HepG2 (cell line): ENCODE measurements around the gene DCTN2. TPM values are rescaled to one million over a fixed set of nuclear protein-coding genes. Genes with fewer than 3 reads are reported as not detected.
A peak's percentile ranks its signal among the peaks of the same experiment; 100 is the strongest.

Source experiments
- ATAC-seq: fragments of 200-7000 bp; cut with Tn5 transposase; 3 replicates; pipeline ENCODE4 v1.9.1; 2020; ENCODE audit warnings: mild to moderate bottlenecking, moderate library complexity
- BruUV-seq: library from RNA; stranded (reverse); fragments of 400-500 nt; replicated peaks from 2 replicates; lab custom pipeline; 2021; lab: Mats Ljungman, UMichigan
- CTCF ChIA-PET: fragments of 300-600 bp; formaldehyde crosslinking; extraction: SDS; loops from one replicate; lab custom pipeline; 2021; ENCODE audit warnings: low total read pairs, inconsistent platforms, low intra/inter-chr PET ratio; lab: Yijun Ruan, JAX
- POLR2A ChIA-PET: fragments of 350-600 bp; sonication (Branson Sonifier 250); formaldehyde crosslinking; loops from one replicate; lab custom pipeline; 2020; ENCODE audit warnings: antibody characterized with exemption, inconsistent platforms; lab: Yijun Ruan, JAX
- DNase-seq: peaks from one replicate; pipeline ENCODE4 v3.0.0-alpha.2; 2015; ENCODE audit warnings: low spot score
- FAIRE-seq: peaks from 3 replicates; lab custom pipeline; 2011; peaks lifted over from hg19 to GRCh38; lab: Jason Lieb, UNC
- H2AFZ ChIP-seq: one replicate; pipeline ENCODE4 v1.6.1; 2011; ENCODE audit warnings: low read length, inconsistent platforms
- H3K27ac ChIP-seq: fragments of 300-600 bp; 3 replicates; pipeline ENCODE4 v1.8.0; 2011; ENCODE audit warnings: mixed run types, mild to moderate bottlenecking, mixed read lengths, low read length, inconsistent platforms; ENCODE audit not compliant: insufficient read depth; ENCODE audit errors: extremely low read length
- H3K27me3 ChIP-seq, 2 experiments: fragments of 200-600 bp in 1 of 2; 2 replicates in 1 of 2; 3 replicates in 1 of 2; pipeline versions ENCODE4 v1.6.0 to v1.8.0; 2011; ENCODE audit warnings: low read length in 2 of 2, mild to moderate bottlenecking in 2 of 2, moderate library complexity in 2 of 2, inconsistent platforms in 1 of 2; ENCODE audit not compliant: insufficient read depth in 2 of 2, control insufficient read depth in 1 of 2
- H3K36me3 ChIP-seq, 2 experiments: fragments of 200-600 bp in 1 of 2; replicated peaks in 1 of 2; 2 replicates in 1 of 2; 3 replicates in 1 of 2; pipeline versions ENCODE4 v1.5.1 to v1.8.0; 2011; ENCODE audit warnings: low read length in 2 of 2, inconsistent platforms in 1 of 2; ENCODE audit not compliant: insufficient read depth in 2 of 2, control insufficient read depth in 1 of 2
- H3K4me1 ChIP-seq: 2 replicates; pipeline ENCODE4 v1.5.1; 2012; ENCODE audit warnings: low read length, inconsistent platforms; ENCODE audit not compliant: insufficient read depth
- H3K4me2 ChIP-seq: 2 replicates; pipeline ENCODE4 v1.6.0; 2011; ENCODE audit warnings: low read depth, low read length, inconsistent platforms
- H3K4me3 ChIP-seq, 3 experiments: fragments of 200-600 bp in 1 of 3; sonication (generic), shearing (Covaris generic) in 1 of 3; replicated peaks in 1 of 3; 2 replicates each; pipeline ENCODE4 v1.5.1; 2011 to 2016; ENCODE audit warnings: low read length in 3 of 3, inconsistent platforms in 2 of 3, low read depth in 2 of 3, mild to moderate bottlenecking in 2 of 3, control low read depth in 1 of 3, mixed read lengths in 1 of 3; ENCODE audit not compliant: insufficient read depth in 1 of 3
- H3K79me2 ChIP-seq: one replicate; pipeline ENCODE4 v1.6.1; 2011; ENCODE audit warnings: low read length, inconsistent platforms; ENCODE audit not compliant: insufficient read depth
- H3K9ac ChIP-seq: 2 replicates; pipeline ENCODE4 v1.6.0; 2011; ENCODE audit warnings: mild to moderate bottlenecking, low read depth, low read length, inconsistent platforms; ENCODE audit not compliant: insufficient read depth
- H3K9me3 ChIP-seq: 2 replicates; pipeline ENCODE4 v1.5.1; 2012; ENCODE audit warnings: mild to moderate bottlenecking, low read length
- H4K20me1 ChIP-seq: 2 replicates; pipeline ENCODE4 v1.6.0; 2011; ENCODE audit warnings: inconsistent platforms, mild to moderate bottlenecking, low read length, moderate library complexity; ENCODE audit not compliant: insufficient read depth
- HDAC2 ChIP-seq: sonication (generic); formaldehyde crosslinking; IDR thresholded peaks from 2 replicates; pipeline ENCODE4 v1.4.0; 2020; ENCODE audit warnings: missing genetic modification reagents
- HES4 ChIP-seq: sonication (generic); formaldehyde crosslinking; IDR thresholded peaks from 2 replicates; pipeline ENCODE4 v1.9.0; 2021; ENCODE audit warnings: mild to moderate bottlenecking, missing genetic modification reagents, borderline replicate concordance
- NFE2 ChIP-seq: sonication (generic); formaldehyde crosslinking; IDR thresholded peaks from 2 replicates; pipeline ENCODE4 v1.4.0; 2020; ENCODE audit warnings: missing genetic modification reagents
- ZNF232 ChIP-seq: sonication (generic); formaldehyde crosslinking; IDR thresholded peaks from 2 replicates; pipeline ENCODE4 v1.4.0; 2020; ENCODE audit warnings: missing genetic modification reagents, borderline replicate concordance
- ZNF678 ChIP-seq: sonication (generic); formaldehyde crosslinking; IDR thresholded peaks from 2 replicates; pipeline ENCODE4 v1.4.0; 2020; ENCODE audit warnings: mild to moderate bottlenecking, missing genetic modification reagents
- WGBS: methylation state at CpG from one replicate; pipeline ENCODE4 v1.1.6; 2017; ENCODE audit warnings: low lambda C conversion rate; 5-methylcytosine and 5-hydroxymethylcytosine counted together
- in situ Hi-C: cut with HindIII; loops from 2 replicates; pipeline ENCODE4 v1.10.0; 2017; ENCODE audit warnings: low pct_unique_long_range_greater_than_20kb; ENCODE audit not compliant: extremely low pct_ligation_motif_present
- intact Hi-C: fragments of 100-400 bp; cut with micrococcal nuclease; formaldehyde crosslinking; loops from one replicate; pipeline ENCODE4 v1.10.0; 2022; ENCODE audit not compliant: unreplicated experiment
- polyA plus RNA-seq, 8 experiments: library from polyadenylated mRNA; depleted of rRNA in 3 of 8; stranded (reverse) in 7 of 8; unstranded in 1 of 8; fragments of >200 nt; fragmentation: Illumina TruSeq in 4 of 8; extraction: Trizol in 4 of 8; gene quantifications; 2 replicates each; pipeline versions ENCODE4 v1.2.1 to v1.2.3, GENCODE V29; 2011 to 2016; ENCODE audit warnings: low read depth in 4 of 8, missing spikeins in 1 of 8, mixed read lengths in 1 of 8; ENCODE audit not compliant: insufficient read depth in 1 of 8
- total RNA-seq, 5 experiments: library from RNA; depleted of rRNA; stranded (reverse); fragments of >200 nt; fragmentation: Illumina TruSeq; extraction: Trizol; gene quantifications; 2 replicates each; pipeline ENCODE4 v1.2.3, GENCODE V29; 2016; ENCODE audit warnings: low read depth in 1 of 5
- TF ChIP-seq, protein P1 (sequence below): sonication (generic); formaldehyde crosslinking; IDR thresholded peaks from 2 replicates; pipeline ENCODE4 v1.4.0; 2020; ENCODE audit warnings: missing genetic modification reagents
- TF ChIP-seq, protein P2 (sequence below): sonication (generic); formaldehyde crosslinking; IDR thresholded peaks from 2 replicates; pipeline ENCODE4 v1.5.1; 2020; ENCODE audit warnings: missing genetic modification reagents, mild to moderate bottlenecking, borderline replicate concordance
- TF ChIP-seq, protein P3 (sequence below): sonication (generic); formaldehyde crosslinking; IDR thresholded peaks from 2 replicates; pipeline ENCODE4 v1.9.0; 2021; ENCODE audit warnings: missing genetic modification reagents, mild to moderate bottlenecking, borderline replicate concordance
- TF ChIP-seq, protein P4 (sequence below): sonication (generic); formaldehyde crosslinking; IDR thresholded peaks from 2 replicates; pipeline ENCODE4 v1.4.0; 2020; ENCODE audit warnings: missing genetic modification reagents; ENCODE audit errors: not compliant biosample characterization
- TF ChIP-seq, protein P5 (sequence below): sonication (generic); formaldehyde crosslinking; IDR thresholded peaks from 2 replicates; pipeline ENCODE4 v1.8.0; 2022; ENCODE audit warnings: mild to moderate bottlenecking, missing genetic modification reagents, moderate library complexity

DCTN2 gene
- total and polyA plus RNA-seq, 2 of the 13 experiments (the other 11 are each of a cell fraction or from before 2014, with no cell fraction given): 72.0 to 77.4 TPM

DNA sequence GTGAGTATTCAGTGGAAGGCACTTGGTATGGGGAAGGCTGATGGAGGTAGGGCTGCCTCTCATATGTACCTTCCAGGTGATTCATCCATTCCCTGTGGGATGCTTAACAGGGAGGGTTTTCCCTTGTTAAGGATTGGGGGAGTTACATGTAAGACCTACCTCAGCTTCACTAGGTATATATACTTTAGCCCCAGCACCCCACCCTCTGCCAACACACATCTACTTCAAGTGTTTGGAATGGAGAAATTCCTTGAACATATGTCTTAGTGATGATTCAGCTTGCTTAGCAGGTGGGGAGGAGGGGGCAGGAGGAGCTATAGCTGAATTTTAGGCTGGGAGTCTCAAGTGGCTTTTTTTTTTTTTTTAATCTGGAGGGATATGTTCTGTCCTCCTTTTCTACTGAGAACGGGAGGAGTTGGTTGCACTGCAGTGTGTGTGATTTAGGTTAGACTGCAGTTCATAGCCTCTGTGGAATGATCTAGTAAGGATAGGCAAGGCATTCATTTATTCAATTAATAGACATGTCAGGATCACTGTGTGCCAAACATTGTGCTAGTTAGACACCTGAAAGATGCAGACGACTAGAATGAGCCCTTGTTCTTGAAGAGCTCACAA is 45.7 kb upstream of the DCTN2 start:
- 88% methylated on average over 2 of the region's 2 CpGs for WGBS
- Histone ChIP-seq H3K4me3 (no peak overlapping the region; a peak in 1 of 6 replicates), H3K9me3 (no peaks in the 10 kb centered on the region), H4K20me1 (no peaks in the 10 kb centered on the region), H3K4me1 (peaks cover 22% of the 10 kb centered on the region), H2AFZ (no peak overlapping the region), H3K4me2 (peak overlapping the region; percentile 80; the same call in 1 of the 2 replicates), H3K27me3 (no peaks in the 10 kb centered on the region; a peak in 1 of 5 replicates), H3K36me3 (peaks cover 7 to 19% of the 10 kb centered on the region in 2 experiments; a peak in 4 of 5 replicates), H3K79me2 (peaks cover 17% of the 10 kb centered on the region), H3K27ac (no peak overlapping the region), H3K9ac (peak overlapping the region; percentile 75; the same call in 1 of the 2 replicates)
- in situ Hi-C loops (no loop called here), intact Hi-C loops (no loop called here)
- ChIA-PET CTCF (no interaction called here), POLR2A (interaction anchor here (2.7 to 3.9 kb wide), 3 partner anchors 13 to 72 kb away, joined by 16 to 26 read pairs (median 26); partner anchors contain the start of genes ARHGEF25, DDIT3 and DTX3)
- DNase-seq (no peak), ATAC-seq (no peak), FAIRE-seq (no peak)
- BruUV-seq: no TSS peak
- TF ChIP-seq HES4 (CRISPR knock-in tag) (no peak), ZNF232 (CRISPR knock-in tag) (no peak), HDAC2 (CRISPR knock-in tag) (no peak), ZNF678 (no peak), NFE2 (no peak)
- TF ChIP-seq, protein P1, sequence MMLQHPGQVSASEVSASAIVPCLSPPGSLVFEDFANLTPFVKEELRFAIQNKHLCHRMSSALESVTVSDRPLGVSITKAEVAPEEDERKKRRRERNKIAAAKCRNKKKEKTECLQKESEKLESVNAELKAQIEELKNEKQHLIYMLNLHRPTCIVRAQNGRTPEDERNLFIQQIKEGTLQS (CRISPR knock-in tag): no peak
- TF ChIP-seq, protein P2, sequence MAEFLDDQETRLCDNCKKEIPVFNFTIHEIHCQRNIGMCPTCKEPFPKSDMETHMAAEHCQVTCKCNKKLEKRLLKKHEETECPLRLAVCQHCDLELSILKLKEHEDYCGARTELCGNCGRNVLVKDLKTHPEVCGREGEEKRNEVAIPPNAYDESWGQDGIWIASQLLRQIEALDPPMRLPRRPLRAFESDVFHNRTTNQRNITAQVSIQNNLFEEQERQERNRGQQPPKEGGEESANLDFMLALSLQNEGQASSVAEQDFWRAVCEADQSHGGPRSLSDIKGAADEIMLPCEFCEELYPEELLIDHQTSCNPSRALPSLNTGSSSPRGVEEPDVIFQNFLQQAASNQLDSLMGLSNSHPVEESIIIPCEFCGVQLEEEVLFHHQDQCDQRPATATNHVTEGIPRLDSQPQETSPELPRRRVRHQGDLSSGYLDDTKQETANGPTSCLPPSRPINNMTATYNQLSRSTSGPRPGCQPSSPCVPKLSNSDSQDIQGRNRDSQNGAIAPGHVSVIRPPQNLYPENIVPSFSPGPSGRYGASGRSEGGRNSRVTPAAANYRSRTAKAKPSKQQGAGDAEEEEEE: no peak
- TF ChIP-seq, protein P3, sequence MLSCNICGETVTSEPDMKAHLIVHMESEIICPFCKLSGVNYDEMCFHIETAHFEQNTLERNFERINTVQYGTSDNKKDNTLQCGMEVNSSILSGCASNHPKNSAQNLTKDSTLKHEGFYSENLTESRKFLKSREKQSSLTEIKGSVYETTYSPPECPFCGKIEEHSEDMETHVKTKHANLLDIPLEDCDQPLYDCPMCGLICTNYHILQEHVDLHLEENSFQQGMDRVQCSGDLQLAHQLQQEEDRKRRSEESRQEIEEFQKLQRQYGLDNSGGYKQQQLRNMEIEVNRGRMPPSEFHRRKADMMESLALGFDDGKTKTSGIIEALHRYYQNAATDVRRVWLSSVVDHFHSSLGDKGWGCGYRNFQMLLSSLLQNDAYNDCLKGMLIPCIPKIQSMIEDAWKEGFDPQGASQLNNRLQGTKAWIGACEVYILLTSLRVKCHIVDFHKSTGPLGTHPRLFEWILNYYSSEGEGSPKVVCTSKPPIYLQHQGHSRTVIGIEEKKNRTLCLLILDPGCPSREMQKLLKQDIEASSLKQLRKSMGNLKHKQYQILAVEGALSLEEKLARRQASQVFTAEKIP: no peak
- TF ChIP-seq, protein P4, sequence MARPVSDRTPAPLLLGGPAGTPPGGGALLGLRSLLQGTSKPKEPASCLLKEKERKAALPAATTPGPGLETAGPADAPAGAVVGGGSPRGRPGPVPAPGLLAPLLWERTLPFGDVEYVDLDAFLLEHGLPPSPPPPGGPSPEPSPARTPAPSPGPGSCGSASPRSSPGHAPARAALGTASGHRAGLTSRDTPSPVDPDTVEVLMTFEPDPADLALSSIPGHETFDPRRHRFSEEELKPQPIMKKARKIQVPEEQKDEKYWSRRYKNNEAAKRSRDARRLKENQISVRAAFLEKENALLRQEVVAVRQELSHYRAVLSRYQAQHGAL (CRISPR knock-in tag): no peak
- TF ChIP-seq, protein P5, sequence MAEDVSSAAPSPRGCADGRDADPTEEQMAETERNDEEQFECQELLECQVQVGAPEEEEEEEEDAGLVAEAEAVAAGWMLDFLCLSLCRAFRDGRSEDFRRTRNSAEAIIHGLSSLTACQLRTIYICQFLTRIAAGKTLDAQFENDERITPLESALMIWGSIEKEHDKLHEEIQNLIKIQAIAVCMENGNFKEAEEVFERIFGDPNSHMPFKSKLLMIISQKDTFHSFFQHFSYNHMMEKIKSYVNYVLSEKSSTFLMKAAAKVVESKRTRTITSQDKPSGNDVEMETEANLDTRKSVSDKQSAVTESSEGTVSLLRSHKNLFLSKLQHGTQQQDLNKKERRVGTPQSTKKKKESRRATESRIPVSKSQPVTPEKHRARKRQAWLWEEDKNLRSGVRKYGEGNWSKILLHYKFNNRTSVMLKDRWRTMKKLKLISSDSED (CRISPR knock-in tag): no peak
